Superior temporal gyrus (tissue), 1 donor: Measurements from ENCODE around the gene DCLRE1B.
A peak's percentile ranks its signal among the peaks of the same experiment; 100 is the strongest.

Source experiments
- DNase-seq: peaks from one replicate; pipeline ENCODE4 v3.0.0-alpha.2; 2016; ENCODE audit errors: extremely low spot score

Gene DCLRE1B

DNA sequence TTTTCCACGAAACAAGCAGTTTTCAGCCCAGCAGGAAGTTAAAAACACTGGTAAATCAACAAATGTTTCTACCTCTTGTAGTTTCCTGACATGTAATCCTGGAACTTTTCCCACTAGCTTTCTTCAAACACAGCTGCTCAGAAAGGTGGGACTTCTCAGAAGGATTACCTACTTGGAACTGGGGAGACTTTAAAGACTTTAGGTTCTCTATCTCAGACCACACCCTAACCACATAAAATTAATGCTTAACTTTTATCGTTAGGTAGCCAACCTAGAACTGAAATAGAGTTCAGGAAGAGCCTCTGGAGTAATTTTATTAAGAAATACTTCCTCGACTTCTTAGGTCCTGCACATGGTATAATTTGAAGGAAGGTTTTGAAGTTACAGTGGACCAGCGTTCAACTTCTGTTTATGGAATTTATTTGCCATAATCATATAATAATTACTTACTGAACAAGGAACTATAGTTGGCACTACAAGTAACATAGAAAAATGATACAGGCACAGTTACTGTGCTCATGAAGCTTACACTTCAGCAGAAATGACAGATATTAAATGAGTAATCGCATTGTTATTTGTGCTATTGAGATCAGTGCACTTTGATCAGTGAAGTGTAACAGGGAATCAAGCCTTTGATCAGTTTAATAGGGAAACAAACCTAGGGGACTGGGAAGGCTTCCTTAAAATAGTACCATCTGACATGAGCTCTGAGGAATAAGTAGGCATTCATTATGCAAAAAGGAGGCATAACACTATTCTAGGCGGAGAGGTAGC, 17.5 kb upstream of the DCLRE1B start, which contains the start of gene BCL2L15:
Gene BCL2L15, minus strand, starts transcription at position 180 of the 774 bp plus-strand sequence. CDS start 206 bp downstream, outside the sequence.
- no peak for DNase-seq

DNA sequence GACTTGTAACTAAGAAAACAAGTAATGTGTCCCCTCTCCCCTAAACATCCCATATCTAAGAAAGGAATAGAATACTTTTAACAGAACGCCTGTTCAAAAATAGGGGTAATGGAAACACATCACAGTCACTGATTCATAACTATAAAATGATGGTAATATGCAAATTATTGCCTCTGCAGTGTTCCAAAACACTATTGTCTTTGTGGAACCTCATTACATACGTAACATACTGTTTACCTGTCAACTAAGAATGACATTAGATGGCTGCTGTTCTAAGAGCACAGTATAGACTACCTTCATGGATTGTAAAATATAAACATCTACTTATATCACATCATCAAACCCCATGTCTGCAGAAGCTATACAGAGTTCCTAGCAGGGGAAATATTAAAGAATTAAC, 14.3 kb upstream of the DCLRE1B start:
- DNase-seq, result no peak

DNA sequence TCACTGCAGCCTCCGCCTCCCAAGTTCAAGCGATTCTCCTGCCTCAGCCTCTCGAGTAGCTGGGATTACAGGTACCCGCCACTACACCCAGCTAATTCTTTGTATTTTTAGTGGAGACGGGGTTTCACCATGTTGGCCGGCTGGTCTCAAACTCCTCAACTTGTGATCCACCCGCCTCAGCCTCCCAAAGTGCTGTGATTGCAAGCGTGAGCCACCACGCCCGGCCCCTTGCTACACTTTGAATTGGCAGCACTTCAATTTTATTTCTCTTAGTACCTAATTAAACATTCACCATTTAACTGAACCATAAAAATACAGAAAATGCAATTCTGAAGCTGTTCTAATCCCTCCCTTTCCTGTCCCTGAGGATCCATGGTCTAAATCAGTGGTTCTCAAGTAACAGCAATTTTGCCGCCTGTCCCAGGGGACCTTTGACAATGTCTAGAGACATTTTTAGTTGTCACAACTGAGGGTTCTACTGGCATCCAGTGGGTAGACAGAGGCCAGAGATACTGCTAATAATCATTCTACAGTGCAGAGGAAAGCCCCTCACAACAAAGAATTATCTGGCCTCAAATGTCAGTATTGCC, 13.4 kb upstream of the DCLRE1B start:
- no peak for DNase-seq

DNA sequence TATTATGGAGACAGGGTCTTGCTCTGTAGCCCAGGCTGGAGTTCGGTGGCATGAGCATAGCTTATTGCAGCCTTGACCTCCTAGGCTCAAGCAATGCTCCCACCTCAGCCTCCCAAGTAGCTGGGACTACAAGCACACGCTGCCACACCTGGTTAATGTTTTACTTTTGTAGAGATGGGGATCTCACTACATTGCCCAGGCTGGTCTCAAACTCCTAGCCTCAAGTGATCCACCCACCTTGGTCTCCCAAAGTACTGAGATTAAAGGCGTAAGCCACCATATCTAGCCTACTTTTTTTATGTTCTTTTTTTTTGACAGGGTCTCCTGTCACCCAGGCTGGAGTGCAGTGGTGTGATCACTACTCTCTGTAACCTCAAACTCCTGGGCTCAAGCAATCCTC, 11.9 kb upstream of the DCLRE1B start:
- DNase-seq, result no peak

DNA sequence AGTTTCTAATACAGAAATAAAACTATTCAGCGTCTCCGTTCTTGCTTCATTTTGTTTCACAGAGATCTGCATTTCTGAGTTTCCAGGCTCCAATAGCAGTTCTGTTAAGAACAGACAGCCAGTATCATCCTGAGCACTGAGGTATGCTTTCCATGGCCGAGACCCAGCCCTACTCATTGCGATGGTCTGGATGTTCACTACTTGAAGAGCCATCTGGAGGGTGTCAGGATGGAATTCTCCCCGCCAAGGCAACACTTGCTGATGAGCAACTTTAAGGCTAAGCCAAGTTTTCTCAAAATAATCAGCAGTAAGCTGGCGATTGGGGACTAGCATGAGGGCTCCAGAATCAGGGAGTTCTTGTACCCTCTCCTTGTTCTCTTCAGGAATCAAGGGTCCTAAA, 10.0 kb upstream of the DCLRE1B start:
- peak; percentile 35 for DNase-seq

DNA sequence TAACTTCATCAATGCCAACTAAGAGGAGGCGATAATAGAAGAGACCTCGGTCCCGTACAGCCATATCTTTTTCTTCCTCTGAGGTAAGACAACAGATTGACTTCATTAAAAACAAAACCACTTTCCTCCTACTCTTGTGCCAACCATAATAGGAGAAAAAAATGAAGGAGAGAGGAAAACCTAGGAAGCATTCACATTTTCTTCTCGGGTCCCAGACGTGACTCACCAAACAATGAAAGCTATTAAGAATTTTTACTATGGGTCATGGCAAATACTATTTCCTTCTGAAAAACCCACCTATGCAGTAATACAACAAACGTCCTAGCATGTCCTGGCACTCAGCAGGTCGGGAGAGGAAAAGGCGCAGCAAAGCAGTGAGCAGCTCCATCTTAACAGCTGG, 9.2 kb upstream of the DCLRE1B start:
- DNase-seq, result no peak

DNA sequence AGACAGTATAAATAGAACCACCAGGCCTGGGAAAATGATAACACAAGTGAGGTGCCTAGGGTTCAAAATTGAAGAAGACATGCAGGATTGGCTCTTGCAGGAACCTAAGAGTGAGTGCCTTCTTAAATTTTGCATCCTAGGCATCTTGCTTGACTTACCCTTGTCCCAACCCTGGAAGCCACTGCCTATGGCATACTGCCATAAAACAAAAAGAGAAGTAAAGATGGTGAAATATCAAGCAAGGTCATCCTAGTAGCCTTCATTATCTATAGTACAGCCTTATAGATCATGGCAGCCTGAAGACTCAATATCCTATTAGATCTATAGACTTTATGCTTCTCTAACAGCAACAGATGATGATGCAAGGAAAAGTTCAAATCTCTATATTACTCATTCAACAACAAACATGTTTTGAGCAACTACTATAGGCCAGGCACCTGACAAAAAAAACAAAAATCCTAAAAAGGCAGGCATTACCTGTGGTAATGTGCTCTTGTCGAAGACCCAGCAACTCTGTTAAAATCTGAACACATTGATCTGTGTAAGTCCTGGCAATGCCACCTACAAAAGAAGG, 6.8 kb upstream of the DCLRE1B start:
- DNase-seq, result no peak

DNA sequence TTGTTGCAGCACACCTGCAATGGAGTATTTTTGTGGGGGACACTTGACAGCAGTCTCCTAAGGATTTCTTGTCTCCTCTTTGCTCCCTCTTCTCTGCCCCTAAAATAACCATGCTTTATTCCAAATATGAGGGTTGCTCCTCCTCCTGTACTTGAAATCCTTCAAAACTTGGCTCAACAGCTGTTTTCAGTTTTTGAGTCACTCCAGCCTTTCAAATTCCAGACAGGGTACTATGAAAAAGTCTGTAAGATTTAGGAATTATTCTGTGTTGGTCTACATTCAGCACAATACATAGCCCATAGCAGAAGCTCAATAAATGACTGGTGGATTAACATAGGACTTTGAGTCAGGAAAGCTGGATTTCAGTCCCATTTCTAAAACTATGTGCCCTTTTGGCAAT, 6.0 kb upstream of the DCLRE1B start:
- no peak for DNase-seq

DNA sequence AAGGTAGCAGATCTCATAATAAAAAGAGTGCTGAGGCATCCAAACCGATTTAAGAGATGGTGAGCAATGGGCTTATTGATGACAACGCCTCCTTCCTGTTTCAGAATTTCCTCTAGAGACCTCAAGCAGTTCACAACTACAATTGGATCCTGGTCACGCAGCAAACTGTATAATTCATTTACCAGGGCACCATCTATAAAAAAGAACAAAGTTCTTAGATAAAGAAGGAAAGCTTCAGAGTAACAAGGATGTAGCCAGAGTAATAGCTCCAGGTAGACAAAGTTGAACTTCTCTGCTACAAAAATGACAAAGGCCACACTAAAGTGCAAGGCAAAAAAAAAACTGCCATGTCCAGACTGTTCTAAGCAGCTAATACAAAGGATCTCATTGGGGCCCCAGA, 3.9 kb upstream of the DCLRE1B start:
- DNase-seq, result no peak

DNA sequence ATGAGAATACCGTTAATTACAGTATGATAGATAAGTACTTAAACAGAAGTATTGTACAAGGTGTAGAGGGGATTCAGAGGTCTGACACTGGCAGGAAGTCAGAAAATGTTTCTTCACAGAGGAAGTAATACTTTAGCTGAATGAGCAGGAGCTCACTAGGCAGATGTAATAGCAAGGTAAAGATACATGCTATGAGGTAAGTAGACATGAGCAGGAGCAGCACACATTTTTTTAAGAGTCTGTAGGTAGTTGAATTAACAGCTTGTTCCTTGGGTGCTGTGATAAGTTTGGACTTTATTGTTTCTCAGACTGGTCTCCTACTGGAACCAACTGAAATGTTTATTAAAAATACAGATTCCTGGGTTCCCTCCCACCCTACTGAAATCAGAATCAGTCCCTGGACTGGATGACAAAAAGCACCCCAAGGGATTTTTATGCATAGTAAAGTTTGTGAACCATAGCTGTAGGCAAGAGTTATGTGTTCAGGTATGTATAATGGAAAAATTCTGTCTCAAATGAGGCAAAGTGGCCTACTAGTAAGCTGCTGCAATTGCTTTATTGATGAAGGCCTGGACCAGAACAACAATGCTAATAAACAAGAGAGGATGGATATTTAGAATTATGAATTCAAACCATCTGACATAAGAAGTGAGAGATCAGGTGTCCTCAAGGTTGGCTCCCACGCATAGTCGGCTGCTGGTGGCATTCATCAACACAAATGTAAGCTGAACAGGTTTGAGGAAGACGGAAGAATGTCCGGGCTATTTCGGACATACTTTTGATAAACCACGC, 1.4 kb upstream of the DCLRE1B start:
- DNase-seq, result no peak

DNA sequence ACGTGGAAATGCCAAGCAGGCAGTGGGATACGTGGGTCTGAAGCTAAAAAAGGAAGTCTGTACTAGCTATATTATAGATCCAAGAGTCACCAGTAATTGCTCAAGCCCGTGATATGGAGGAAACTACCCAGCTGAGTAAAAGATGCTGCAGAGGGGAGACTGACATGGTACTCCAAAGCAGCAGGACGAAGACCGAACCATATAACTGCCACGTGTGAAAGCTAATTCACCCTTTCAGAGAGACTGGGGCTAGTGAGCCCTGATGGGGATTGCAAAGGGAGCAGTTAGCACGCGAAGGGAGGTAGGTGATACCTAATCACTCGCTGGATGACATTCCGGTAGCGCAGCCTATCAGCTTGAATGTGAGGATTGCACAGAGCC, 843 bp upstream of the DCLRE1B start:
- no peak for DNase-seq

DNA sequence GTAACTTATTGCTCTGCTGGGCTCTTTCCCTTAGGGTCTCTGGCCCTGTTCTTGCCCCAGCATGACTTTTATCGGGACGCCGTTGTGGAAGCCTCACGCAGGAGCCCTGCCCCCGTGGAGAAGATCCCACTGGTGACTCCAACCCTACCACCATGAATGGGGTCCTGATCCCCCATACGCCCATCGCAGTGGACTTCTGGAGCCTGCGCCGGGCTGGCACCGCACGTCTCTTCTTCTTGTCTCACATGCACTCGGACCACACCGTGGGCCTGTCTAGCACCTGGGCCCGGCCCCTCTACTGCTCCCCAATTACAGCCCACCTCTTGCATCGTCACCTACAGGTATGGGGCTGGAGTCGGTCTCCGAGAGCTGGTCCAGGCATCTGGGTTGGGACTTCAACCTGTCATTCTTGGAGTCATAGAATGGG, 322 bp downstream of the DCLRE1B start:
- DNase-seq, result no peak

DNA sequence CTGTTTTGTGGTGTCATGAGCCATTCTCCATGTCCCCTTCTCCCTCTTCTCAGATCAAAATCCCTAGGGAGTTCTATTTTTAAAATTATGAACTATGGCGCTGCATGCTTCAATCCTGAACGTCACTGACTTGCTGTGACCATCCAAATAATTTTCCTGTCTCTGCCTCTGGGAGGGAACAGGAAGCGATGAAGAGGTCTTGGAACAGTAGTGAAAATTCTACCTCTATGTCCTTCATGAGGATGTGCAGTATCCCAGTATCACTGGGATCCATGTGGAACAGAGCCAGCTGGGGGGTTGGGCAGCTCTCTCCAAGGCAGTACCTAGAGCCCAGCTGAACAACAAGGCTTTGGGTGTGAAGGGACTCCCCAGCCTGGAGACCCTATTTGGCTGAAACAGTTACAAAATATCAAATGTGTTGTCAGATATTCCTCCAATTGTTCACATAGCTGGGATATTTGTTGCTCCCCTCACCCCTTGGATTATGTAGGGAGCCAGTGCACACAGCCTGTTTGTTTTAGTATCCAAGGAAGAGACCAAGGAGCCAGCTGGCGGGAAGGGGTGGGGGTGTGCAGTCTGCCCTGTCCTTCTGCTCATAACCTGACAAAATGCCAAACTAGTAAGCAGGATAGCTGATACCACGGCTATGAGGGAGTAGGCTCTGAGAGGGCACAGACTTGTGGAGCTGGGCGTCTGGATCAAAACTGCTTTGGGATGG, 7.6 kb downstream of the DCLRE1B start:
- DNase-seq, result no peak

DNA sequence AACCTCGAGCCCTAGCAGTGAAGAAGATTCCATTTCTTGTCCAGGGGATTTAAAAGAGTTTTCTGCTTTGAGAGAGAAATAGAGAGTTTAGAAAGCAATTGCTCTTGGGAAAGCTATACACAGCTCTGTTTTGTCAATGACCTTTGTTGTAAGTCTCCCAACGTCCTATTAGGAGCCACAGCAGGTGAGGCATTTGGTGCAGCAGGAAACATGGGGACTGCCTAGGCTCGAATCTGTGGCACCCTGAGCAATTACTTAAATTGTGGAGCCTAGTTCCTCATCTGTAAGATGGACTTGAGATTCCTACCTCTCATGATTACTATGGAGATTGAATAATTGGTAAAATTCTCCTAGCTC, 8.2 kb downstream of the DCLRE1B start:
- no peak for DNase-seq

DNA sequence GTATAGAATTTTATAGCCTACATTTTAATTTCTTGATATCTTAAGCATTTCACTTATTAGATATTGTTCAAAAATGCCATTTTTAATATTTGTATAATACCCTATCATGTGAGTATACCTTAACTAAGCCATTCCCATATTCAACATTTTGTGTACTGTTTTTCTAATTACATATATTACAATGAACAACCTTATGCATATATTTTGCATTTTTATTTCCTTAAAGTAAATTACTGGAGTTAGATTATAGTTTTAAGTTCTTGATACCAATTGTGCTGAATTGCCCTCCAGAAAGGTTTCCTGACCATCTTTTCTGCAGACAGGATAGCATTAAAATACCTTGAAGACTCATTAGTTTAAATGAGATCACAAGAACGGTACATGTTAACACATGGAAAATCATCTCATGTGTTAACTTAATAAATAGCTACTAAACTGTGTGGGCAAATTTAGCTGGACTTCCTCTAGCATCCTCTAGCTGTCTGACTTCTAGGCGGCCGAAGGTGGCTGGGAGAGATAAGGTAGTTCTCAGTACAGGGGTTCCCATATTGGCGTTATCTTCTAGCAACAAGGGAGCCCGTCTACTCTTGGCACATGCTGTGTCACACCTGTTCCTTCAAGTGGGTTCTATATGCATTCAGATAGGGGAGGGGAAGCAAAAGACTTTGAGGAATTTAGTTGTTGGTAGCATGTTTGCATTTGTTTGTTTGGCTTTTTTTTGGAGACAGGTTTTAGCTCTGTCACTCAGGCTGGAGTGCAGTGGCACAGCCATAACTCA, 8.9 kb downstream of the DCLRE1B start:
- DNase-seq, result no peak

DNA sequence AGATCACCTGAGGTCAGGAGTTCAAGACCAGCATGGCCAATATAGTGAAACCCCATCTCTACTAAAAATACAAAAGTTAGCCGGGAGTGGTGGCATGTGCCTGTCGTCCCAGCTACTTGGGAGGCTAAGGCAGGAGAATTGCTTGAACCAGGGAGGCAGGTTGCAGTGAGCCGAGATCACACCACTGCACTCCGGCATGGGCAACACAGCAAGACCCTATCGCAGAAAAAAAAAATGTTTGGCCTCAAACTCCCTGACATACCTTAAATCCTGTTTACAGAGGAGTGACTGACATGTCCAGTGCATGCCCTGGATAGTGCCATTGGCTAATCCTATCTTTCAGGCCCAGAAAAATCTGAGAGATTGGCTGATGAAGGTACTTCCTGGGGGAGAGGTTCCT, 11.8 kb downstream of the DCLRE1B start:
- no peak for DNase-seq

DNA sequence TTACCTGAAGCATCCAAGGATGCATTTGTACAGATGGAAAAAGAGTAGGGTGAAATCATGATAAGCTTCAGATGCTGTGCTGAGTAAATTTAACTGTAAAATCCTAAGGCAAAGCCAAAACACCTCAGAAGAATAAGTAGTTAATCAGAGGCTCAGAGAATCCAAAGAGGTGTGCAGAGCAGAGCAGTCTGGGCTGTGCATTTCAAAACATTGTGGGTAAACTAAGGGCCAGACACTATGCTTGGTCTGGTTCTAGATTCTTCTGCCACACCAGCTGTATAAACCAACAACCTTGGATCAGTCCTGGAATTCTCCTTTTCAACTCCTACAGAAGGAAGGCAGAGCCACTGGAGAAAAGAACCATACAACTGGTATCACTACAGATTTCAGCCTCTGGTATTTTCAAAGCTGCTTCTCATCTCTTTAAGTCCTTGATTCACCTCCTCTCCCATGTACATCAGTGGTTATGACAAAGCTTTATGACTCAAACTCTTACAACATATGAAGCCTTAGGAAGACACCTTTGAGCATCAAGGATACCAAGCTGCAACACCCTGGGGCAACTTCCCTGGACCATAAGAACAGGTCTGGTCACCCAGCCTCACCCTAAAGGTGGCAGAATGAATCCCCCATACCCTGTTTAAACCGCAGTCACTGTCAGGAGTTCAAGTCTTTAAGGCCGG, 12.4 kb downstream of the DCLRE1B start:
- no peak for DNase-seq

DNA sequence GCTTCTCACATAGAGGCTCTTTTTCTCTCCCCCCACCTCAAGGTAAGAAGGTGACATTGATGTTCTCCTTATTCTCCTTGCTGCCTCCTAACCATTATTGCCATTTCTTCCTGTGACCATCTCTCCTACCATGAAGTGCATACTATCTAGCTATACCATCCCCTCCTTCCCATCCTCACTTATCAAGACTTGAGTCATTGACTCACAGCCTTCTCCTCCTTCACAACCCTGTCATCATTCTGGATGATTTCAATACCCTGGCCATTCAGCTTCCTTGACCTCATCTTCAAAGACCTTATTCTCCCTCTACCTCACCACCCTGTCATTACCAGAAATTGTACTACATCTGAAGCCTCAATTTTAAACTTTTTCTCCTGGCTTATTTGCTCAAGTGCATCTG, 13.1 kb downstream of the DCLRE1B start:
- DNase-seq, result no peak

DNA sequence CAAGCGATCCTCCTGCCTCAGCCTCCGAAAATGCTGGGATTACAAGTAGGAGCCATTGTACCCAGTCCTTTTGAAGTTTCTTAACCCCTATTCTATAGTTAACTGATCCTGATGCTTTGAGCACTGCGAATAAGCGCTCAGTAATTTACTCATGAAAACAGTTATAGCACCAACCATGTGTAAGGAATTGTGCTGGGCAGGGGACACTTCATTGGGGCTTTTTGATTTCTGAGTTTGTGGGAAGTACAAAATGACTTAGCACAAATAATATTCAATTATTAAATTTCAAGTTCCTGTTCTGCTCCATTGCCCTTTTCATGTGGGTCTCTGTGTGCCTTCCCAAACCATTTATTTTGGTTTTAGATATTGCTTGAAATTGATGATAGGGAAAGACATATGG, 17.8 kb downstream of the DCLRE1B start:
- DNase-seq, result no peak

DNA sequence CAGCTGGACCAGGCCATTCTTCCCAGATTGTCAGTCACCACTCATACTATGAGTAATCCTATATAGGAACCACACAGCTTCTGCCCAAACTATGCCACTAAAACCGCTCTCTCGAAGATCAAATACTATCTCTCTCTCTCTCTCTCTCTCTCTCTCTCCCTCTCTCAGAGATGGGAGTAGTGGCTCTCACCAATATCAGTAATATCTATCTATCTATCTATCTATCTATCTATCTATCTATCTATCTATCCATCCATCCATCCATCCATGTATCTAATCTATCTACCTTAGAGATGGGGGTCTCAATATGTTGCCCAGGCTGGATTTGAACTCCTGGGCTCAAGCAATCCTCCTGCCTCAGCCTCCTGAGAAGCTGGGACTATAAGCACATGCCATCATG, 19.3 kb downstream of the DCLRE1B start:
- no peak for DNase-seq
